NCI-H526 treated with DMSO at 0.1 percent for 48 hours (cell line): ENCODE results near the gene KIAA1671.

Experiments used
- DNase-seq: peaks from one replicate; lab custom pipeline; 2025; lab: John Stamatoyannopoulos, UW

The KIAA1671 gene

DNA sequence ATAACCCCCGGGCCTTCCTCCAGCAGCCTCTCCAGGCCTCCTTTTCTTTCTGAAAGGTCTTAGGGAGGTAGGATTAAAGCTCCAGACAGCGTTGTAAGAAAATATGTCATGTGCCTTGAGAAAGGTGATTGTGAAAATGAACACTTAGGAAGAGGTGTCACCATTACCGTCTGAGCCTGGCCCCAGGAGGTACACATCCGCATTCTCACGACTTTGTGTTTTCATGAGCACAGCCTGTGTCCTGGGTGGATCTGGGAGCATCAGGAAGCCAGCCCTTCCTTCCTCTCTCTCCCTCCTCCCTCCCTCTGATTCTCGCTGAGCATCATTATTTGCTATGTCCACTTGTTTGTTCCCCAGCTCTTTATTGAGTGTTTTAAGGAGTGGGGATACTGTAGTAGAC, 142.1 kb downstream of the KIAA1671 start:
- no peak for DNase-seq

GRCh38 chr22:25095869-25096268, 143.4 kb downstream of the KIAA1671 start:
- no peak for DNase-seq

DNA sequence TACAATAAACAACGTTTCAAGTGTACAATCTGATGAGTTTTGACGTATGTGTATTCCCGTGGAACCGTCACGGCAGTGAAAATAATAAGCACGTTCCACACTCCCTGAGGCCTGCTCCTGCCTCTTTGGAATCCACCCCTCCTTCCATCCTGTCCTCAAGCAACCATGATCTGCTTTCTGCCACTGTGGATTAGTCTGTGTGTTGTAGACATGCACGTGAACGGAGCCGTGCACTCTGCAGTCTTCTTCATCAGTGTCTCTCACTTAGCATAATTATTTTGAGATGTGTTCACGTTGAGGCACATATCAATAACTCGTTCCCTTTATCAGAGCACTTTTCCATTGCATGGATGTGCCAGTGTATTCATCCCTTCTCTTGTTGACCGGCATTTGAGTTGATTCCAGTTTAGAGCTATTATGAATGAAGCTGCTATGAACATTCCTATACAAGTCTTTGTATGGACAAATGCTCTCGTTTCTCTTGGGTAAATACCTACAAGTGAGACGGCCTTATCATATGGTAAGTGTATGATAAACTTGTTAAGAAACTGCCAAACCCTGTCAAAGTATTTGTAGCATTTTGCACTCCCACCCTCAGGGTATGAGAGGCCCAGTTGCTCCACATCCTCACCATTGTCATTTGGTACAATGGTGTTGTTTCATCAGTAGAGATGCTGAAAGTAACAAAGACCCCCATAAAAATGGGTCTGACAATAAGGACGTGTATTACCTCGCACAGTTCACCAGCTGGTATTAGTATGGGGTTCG, 144.3 kb downstream of the KIAA1671 start:
- DNase-seq: no peak

DNA sequence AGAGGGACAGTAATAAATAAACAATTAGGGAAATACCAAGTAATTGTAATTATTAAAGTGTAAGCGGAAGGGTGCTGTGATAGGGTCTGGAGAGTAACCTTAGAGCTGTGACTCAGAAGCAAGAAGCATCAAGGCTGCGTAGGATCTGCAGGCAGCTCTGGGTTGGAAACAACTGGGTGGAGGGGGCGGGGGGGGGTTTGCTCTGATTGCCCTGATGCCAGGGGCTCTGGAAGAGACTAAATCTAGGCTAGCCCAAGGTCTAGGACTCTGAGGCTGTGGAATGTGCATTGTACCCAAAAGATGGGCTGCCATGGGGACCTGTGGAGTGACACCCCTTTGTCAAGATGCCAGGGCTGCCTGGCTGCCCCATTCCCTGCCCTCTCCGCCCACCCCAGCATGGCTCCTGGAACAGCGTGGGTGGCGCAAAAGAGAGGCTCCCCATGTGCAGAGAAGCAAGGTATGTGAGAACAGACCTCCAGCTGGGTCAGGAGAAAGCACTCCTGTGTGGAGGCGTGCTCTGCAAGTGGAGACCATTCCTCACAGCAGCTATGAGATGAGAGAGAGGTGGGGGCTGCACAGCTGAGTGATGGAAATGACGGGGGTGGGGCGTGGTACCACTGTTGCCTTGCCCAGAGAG, 146.0 kb downstream of the KIAA1671 start:
- no peak for DNase-seq

GRCh38 chr22:25099202-25099601, 146.7 kb downstream of the KIAA1671 start:
- no peak for DNase-seq

- DNase-seq: no peak
These were observed 147.9 kb downstream of the KIAA1671 start for GRCh38 chr22:25100402-25100801.

DNA sequence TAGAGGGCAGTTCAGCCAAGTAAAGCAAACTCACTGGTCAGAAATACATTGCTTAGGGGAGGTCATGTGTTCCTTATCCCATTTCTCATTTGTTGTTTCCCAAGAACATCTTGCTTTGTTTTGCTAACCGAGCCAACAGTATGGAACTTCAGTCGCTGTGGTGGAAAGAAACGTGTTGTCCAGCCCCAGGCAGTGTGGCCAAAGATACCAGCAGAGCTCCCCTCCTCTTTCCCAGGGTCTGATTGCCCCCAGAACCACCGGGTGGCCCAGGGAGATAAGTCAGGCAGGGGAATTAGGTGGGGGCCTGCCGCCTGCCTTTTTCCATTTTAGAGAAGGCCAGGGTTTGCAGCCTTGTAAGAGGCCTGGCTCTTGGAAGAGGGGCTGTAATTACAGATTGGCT, 148.4 kb downstream of the KIAA1671 start:
- DNase-seq: no peak

GRCh38 chr22:25101501-25101900, 149.0 kb downstream of the KIAA1671 start:
- no peak for DNase-seq

- no peak for DNase-seq
These were observed 149.5 kb downstream of the KIAA1671 start for GRCh38 chr22:25101986-25102385.

GRCh38 chr22:25102722-25103121, 150.2 kb downstream of the KIAA1671 start:
- DNase-seq: no peak

- no peak for DNase-seq
These were observed 151.9 kb downstream of the KIAA1671 start for GRCh38 chr22:25104367-25104766.

GRCh38 chr22:25105817-25106650, 153.5 kb downstream of the KIAA1671 start:
- no peak for DNase-seq

DNA sequence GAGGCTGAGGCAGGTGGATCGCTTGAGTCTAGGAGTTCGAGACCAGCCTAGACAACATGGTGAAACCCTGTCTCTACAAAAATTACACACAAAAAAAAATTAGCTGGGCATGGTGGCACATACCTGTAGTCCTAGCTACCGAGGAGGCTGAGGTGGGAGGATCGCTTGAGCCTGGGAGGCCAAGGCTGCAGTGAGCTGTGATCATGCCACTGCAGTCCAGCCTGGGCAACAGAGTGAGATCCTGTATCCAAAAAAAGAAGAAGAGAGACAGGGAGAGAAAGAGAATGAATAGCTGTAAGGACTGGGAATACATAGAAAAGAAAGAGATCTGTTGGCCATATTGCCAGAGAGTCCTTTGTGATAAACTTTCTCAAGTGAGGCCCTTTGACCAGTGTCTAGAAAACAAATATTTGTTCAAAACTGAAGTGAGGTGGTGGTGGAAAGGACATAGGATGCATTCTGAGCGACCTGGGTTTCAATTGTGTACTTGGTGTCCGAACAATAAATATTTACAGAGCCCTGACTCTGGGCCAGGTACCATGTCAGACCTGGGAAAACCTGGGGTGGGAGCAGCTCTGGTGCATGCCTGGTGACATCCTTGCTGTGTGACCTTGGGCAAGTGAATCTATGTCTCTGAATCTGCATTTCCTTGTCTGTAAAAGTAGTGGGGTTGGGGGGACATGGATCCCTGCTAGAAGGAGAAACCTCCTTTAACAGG, 157.5 kb downstream of the KIAA1671 start:
- no peak for DNase-seq

- no peak for DNase-seq
These were observed 158.0 kb downstream of the KIAA1671 start for GRCh38 chr22:25110596-25110845.

DNA sequence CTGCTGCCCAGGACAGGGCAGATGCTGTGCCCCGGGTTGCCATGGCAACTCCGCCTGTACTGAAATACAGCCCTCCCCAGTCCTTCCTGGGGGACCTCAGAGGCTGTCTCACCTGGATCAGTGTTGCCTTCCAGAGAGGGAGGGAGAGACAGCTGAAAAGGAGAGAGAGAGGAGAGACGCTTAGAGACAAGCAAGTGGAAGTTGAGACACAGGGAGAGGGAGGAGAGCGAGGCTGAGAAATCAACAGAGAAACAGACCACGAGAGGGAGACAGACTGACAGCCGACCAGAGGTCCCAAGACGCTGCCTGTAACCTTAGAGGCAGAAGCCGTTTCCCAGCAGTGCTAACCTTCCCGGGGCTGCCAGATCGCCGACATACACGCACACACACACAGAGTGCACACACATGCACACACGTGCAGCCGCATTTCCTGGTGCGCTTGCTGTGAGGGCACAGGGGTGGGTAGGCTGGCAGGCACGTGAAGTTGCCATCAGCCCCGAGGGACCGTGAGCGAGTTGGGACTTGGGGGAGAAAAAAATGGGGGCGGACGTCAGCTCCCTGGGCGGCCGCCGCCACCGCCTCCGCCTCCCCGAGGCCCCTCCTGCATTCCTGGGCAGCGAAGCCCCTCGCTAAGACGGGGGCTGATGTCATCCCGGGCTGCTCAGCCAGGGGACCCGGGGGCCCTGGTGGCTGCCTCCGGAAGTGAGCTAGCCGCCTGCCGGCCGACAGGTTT, 158.5 kb downstream of the KIAA1671 start:
- peak; percentile 52 for DNase-seq

DNA sequence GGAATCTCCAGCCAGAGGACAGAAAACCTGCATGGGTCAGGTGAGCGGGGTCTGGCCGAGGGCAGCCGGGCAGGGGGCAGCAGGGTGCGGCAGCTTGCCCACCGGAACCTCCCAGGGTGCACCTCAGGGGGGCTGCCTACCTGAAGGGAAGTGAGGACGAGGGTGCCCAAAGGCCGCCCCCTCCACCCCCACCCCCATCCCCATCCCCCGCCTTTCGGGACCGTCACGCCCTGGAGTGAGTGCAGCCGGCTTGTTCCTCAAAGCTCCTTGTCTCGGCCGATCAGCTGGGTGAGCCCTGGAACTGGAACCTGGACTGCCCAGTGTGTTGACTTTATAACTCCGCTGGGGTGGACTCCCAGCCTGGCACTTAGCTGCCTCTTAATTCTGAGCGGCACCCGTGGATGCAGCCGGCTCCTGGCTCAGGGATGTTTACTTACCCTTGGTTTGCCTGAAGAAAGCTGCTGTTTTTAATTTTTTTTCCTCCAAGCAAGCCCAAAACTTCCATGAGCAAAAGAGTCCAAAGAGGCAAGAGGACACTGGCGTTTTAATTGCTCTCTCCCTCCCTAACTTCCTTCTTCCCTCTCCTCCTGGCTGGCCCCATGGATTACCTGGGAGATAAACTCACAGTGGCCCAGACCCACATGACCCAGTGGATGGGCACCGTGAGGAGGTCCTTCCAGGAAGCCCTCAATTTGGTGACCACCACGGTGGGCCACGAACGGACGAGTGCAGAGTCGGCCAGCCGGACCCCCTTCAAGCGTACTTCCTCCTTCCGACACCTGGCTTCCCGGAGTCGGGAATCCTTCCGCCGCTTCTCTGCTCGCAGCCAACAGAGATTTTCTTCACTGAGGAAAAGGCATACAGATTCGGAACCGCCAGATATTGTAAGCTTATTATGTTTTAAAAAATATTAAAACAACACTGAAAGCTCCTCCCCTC, 159.3 kb downstream of the KIAA1671 start:
- DNase-seq: no peak

DNA sequence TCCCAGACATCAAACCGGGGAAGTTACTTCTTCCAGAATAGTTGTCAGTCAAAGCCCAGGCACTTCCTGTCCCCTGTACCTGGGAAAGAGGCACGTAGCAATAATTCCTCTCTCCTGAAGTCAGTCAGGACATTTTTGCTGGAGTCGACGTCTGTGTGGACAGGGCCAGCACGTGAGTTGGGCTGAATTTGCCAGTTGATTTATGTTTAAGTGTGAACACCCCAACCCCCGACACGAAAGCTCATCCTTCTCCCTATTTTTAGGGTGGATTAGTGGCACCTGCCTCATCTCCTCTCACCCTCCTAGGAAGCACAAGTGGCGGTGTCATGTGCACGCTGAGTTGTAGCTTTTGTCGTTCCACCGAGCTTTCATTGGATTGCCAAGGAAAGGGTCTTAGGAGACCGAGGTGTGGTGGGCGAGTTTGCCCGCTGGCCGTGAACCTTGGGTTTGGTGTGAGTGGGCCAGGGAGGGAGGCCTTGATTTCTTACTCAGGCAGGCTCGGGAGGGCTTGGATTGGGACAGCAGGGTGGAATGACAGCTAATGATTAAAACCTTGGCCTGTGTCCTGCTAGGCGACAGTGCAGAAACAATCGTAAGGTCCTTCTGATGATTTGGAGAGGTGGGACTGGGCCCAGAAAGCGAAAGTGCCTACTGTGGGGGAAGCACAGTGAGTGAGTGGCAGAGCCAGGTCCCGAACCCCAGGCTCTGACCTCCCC, 160.2 kb downstream of the KIAA1671 start:
- no peak for DNase-seq

DNA sequence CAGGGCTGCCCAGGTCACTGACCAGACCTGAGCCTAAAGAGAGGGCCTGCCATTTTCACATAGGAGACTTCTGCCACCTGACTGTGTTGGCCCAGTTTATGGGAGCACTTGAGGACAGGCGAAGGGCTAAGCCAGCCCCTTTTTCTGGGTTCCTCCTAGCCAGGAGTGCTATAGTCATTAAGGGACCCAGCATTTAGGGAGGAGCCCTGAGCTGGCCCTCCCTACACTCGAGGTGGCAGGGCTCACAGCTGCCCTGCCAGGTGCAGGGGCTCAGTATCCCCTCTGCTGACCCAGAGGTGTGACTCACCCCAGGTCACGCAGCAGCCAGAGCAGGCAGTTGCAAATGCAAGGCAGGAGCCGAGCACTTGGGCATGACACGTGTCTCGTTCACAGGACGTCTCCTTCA, 160.8 kb downstream of the KIAA1671 start:
- DNase-seq: no peak

DNA sequence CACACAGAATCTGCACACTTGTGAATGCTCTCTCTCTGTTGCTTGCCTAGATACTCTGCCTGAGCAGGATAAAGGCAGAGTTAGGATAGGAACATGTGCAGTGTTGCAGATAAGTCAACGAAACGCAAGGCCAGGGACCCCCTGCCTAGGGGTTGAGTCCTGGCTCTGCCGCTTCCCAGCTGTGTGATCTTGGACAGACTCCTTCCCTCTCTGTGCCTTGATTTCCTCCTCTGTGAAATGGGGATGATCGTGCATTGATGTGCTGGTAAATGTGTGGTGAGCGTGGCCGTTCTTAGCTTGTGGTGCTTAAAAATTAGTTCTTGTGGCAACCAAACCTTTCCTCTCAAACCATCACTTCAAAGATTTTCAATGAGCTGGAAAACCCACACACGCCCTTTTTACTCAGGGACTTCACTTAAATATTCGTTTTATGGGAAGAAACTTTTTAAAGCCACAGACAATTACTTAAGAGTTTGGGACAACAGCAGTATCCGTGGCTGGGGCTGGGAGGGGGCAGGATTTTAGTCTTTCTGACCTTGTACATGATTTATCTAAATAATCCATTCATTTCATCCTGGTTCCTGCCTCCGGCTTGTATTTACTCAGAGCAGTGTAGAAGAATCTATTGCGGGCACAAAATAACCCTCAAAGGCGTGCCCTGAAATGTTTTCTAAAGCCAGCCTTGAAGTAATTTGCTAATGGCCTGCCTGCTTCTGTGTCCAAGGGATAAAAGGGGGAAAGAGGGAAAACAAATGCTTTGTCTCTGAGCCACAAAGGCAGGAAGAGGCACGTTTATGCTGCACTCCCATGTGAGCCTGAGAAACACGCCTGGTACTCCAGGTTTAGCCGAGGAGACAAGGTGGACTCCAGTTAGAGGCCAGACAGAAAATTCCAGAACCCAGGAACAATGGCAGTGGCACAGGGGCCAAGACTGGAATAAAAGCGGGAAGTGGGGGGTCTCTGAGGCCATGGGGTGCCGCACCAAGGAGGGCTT, 162.2 kb downstream of the KIAA1671 start:
- no peak for DNase-seq
